GM18520 (cell line): ENCODE data around the gene SYT6.

ENCODE experiments used
- ATAC-seq: cut with Tn5 transposase; IDR thresholded peaks from one replicate; pipeline ENCODE4 v1.9.1; 2021; ENCODE audit not compliant: unreplicated experiment

The SYT6 gene, protein sequence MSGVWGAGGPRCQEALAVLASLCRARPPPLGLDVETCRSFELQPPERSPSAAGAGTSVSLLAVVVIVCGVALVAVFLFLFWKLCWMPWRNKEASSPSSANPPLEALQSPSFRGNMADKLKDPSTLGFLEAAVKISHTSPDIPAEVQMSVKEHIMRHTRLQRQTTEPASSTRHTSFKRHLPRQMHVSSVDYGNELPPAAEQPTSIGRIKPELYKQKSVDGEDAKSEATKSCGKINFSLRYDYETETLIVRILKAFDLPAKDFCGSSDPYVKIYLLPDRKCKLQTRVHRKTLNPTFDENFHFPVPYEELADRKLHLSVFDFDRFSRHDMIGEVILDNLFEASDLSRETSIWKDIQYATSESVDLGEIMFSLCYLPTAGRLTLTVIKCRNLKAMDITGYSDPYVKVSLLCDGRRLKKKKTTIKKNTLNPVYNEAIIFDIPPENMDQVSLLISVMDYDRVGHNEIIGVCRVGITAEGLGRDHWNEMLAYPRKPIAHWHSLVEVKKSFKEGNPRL

DNA sequence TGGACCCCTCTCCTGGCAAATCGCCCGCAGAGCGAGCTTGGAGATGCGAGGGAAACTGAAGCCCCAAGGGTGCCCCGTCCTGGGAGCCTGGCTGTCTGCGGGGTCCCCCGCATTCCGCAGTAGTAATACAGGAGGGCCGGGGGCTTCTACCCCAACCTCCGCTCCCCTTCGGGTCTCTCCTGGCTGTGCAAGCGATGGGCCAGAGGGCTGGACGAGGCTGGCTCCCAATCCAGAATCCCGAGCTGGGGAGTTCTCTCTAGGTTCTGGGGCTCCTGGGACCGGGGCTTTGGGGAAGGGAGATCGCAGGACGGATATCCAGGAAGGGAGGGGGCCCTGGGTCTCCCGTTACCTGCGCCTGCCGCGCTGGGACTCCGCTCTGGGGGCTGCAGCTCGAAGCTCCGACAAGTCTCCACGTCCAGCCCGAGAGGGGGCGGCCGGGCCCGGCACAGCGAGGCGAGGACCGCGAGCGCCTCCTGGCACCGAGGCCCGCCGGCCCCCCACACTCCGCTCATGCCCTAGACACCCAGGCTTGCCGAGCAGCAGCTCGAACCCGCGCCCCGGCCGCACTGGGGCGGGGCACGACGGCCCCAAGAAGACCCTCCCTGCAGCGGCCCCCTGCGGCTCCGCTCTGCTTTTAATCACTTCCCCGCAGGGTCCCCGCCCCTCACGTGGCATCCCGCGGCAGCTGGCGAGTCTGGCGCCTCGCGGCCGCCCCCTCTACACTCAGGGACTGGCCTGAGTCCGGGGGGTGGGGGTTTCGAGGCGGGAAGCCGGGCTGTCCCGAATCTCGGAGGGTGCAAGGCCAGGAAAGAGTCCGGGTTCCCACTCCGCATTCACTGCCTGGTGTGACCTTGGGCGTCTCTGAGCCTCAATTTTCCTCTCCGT, at the start of gene SYT6:
Gene SYT6, minus strand, starts transcription at position 609 of the 885 bp plus-strand sequence. Its CDS starts 97 bp downstream, at position 512.
- ATAC-seq = no peak

DNA sequence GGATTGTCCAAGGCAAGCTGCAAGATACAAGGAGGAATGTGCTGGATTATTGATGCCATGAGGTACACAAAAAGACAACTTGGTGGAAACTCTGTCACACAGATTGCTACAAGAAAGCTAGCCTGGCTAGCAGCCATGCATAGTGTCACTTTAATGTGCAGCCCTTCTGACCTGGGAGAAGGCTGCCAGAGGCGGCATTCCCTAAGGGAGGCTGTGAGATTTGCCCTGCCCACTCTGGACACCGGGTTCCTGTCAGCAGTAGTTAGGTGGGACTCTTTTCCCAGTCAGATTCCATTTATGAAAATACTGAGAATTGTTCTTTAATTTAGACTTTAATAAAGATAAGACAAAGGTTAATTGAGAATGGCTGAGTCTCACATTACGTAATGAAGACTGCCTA, 47.8 kb upstream of the SYT6 start:
- ATAC-seq = no peak

- ATAC-seq = no peak
These were observed 45.4 kb upstream of the SYT6 start for GRCh38 chr1:114199017-114199594.

DNA sequence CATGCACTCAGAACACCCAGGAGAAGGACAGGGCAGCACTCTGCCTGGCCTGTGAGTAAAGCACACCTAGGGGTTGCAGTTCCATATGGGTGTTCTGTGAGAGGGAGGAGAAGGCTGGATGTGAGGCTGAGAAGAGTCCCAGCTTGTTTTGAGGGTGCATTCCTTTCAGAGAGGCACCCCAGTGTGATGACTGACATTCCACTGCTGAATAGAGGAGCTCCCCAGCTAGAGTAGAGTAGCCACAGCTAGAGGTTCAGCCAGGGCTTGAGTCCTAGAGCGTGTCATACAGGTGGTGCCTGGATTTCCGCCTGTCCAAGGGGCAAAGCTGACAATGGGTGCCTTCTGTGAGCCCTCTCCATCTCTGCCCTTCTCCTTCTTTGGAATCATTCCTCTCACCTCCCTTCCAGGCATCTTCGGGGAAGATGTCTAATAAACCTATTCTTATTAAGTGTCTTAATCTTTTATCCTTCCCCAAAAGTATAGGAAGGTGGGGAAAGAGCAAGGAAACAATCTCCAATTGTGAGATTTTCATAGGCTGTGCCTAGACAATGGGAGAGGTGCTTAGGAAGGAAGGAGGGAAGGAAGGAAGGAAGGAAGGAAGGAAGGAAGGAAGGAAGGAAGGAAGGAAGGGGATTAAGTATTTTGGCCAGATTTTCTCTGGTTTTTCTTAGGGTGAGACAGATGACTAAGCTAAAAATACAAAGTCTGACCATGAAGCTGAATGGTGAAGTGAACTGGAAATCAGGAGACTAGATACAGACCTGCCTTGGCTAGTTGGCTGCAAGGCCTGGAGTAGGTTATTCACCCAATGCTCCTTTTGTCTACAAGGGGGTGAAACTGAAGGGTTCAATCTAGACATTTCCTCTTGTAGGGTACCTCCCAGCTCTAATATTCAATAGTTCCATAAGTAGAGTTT, 43.6 kb upstream of the SYT6 start:
- no peak for ATAC-seq

DNA sequence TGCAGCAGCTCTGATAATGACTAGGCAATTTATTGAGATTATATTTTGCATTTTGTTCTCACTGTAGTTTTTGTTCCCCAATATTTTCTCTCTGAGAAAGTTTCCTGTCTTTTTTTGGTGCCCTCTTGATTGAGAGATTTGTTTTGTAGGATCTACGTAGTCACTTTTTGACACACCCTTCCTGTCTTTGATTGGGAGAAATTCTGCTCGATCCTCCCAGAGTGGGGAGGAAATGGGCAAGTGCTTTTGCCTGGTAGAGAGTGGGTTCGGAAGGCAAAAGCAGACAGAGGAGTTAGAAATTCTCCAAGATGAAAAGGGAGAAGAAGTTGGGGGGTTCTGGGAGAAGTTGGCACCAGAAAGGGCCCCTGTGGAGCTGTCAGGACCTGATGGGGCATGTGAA, 42.1 kb upstream of the SYT6 start:
- ATAC-seq = no peak

DNA sequence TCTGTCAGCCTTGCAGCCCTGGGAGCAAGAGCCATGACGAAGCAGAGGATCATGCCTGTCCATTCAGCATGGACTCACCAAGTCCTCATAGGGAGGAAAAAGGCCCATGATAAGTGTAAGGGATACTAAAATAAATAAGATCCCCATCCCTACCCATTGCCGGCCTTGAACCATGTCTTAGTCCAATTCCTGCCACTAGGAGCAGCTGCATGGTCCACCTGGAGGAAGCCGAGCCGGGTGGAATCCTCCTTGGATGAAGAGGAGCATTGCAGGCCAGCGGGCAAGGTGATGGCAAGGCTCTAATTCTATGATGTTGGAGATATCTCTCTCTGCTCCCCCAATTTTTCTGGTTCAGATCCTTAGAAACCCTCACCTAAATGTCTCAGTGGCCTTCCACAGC, 38.7 kb upstream of the SYT6 start:
- ATAC-seq = no peak

DNA sequence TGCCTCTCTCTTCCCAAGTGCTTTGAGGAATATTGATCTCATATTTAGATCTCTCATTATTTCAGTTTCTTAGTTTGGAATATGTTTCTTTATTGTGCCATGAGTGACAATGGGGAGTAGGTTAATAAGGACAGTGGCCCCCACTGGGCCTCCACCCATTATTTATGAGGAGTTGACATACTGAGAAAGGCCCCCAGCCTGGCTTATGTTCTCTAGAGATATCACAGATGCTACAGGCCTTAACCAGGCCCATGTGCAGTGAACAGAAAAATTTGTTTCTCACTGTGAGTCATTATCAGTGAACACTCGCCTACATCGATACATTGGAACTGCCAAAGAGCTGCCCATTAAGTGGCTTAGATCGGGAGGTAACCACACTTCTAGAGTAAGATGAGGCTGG, 35.7 kb upstream of the SYT6 start:
- ATAC-seq = no peak

DNA sequence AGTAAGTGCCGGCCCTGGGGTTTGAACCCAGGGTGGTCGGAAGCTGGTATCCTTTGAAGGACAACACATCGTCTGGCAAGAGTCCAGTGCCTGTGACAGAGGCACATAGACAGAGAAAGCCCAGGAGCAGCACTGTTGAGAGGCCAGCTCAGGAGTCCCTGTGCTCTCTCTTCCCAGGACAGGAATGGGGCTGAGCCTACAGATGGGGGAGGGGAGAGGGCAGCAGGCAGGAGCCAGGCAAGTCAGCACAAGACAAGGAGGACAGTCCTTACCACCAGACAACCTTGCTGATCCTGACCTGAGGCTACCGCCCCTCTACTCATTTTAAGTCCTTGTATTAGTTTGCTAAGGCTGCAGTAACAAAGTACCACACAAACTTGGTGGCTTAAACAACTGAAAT, 27.7 kb upstream of the SYT6 start:
- ATAC-seq = no peak

- ATAC-seq = no peak
These were observed 27.1 kb upstream of the SYT6 start for GRCh38 chr1:114180742-114181141.

DNA sequence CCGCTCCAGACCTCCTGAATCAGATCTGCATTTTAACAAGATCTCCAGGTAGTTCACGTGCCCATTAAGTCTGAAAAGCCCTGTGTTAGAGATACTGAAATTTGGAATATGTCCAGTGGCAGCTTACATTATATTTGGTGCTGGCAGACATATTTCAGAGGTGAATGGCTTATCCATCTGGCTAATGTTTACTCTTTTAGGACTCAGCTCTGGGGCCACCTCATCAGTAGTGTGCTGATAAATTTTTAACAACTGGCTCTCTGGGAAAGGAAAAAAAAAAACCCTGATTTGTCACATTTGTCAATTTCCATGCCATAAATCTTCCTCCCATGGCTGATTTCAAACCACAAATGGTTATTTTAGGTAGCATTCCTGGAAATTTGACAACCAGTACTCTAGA, 25.3 kb upstream of the SYT6 start:
- ATAC-seq = no peak

- no peak for ATAC-seq
These were observed 23.6 kb upstream of the SYT6 start for GRCh38 chr1:114177282-114177681.

DNA sequence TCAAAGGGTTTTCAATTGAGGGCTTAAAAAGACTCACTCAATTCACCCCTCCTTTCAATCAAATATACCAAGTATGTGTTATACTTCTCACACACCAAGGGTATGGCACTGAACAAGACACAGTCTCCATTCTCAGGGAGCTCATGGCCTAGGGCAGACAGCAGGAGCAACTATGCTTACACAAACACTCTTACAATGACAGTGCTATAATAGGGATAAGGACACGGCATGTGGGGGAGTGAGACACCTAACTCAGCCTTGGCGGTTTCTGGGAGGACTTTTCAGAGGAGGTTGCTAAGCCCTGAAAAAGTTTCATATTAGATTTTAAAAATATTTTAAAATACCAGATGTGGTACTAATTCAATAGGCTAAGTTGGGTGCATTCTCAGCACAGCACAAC, 22.7 kb upstream of the SYT6 start:
- ATAC-seq = no peak

DNA sequence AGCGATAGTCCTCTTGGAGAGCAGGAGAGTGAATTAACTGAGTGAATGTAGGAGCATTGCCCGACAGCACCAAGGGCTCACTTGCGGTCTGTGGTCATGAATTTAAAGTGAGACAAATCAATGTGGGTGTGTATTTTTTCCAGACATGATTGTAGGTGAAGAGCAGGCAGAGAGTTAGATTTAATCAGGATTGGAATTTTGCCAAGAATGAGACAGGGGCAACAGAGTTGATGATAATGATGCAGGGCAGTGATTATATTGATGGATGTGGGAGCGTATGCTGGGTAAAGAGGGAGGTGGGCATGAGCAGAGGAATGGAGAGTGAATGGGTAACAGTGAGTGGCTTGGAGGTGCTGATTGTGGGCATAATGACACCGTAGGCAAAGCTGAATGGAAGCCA, 20.0 kb upstream of the SYT6 start:
- ATAC-seq = no peak

- no peak for ATAC-seq
These were observed 15.8 kb upstream of the SYT6 start for GRCh38 chr1:114169509-114169908.

GRCh38 chr1:114167226-114167625, 13.6 kb upstream of the SYT6 start:
- no peak for ATAC-seq

GRCh38 chr1:114164840-114165543, 11.3 kb upstream of the SYT6 start:
- no peak for ATAC-seq

DNA sequence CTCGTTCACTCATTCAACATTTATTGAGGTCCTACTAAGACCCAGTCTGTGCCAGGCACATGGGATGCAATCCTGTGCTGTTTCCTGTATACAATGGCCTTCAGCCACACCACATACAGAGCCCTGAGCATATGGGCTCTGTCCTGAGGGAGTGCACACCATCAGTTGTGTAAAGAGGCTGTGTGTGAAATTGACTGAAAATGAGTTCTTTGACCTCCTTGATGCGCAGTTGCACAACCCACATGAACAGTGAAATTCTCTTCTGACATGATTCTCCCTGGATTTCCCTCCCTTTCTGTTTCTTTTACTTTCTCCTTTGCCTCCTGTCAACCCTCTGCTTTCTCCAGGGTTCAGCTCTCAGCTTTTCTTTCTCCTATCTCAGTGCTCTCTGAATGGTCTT, 6.3 kb upstream of the SYT6 start:
- no peak for ATAC-seq

- no peak for ATAC-seq
These were observed 3.6 kb upstream of the SYT6 start for GRCh38 chr1:114157275-114157660.

- no peak for ATAC-seq
These were observed 3.0 kb upstream of the SYT6 start for GRCh38 chr1:114156538-114157274.
